ENCODE results near the gene GSPT1.
"Not testable (repeated sequence)": the region's sequence is repeated elsewhere in the genome, so short reads cannot be mapped to it uniquely, and the experiment has no call there.

GRCh38 chr16:11953576-11953975, 37.8 kb upstream of the GSPT1 start:
- TF ChIP-seq CTCF (IDR thresholded peaks at IDR 0.05; ENCODE audit: low read depth, low read length); EZH2phosphoT487 (IDR thresholded peaks at IDR 0.05; ENCODE audit: low read depth): not testable (repeated sequence)
